D721Med (cell line): ENCODE data around the gene TMEM108.

ENCODE experiments used
- DNase-seq: peaks from one replicate; pipeline ENCODE4 v3.0.0; 2011; ENCODE audit warnings: low spot score; ENCODE audit not compliant: insufficient read length
- FAIRE-seq: peaks from 2 replicates; lab custom pipeline; 2011; peaks lifted over from hg19 to GRCh38; lab: Jason Lieb, UNC
- TF ChIP-seq, protein P1 (sequence below): IDR thresholded peaks from 2 replicates; pipeline ENCODE4 v1.5.1; 2012; ENCODE audit warnings: mild to moderate bottlenecking, control low read depth; ENCODE audit not compliant: insufficient read depth; ENCODE audit errors: missing control alignments

TMEM108 gene

GRCh38 chr3:133329626-133330025 is 291.4 kb downstream of the TMEM108 start:
- FAIRE-seq = no peak
- TF ChIP-seq, protein P1, sequence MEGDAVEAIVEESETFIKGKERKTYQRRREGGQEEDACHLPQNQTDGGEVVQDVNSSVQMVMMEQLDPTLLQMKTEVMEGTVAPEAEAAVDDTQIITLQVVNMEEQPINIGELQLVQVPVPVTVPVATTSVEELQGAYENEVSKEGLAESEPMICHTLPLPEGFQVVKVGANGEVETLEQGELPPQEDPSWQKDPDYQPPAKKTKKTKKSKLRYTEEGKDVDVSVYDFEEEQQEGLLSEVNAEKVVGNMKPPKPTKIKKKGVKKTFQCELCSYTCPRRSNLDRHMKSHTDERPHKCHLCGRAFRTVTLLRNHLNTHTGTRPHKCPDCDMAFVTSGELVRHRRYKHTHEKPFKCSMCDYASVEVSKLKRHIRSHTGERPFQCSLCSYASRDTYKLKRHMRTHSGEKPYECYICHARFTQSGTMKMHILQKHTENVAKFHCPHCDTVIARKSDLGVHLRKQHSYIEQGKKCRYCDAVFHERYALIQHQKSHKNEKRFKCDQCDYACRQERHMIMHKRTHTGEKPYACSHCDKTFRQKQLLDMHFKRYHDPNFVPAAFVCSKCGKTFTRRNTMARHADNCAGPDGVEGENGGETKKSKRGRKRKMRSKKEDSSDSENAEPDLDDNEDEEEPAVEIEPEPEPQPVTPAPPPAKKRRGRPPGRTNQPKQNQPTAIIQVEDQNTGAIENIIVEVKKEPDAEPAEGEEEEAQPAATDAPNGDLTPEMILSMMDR = no peak
- no peak for DNase-seq

- no peak for FAIRE-seq
- DNase-seq = no peak
- TF ChIP-seq, protein P1 = no peak
Measured at GRCh38 chr3:133330065-133330464, 291.9 kb downstream of the TMEM108 start.

- FAIRE-seq = no peak
- no peak for DNase-seq
Measured at GRCh38 chr3:133330522-133330921, 292.3 kb downstream of the TMEM108 start.

DNA sequence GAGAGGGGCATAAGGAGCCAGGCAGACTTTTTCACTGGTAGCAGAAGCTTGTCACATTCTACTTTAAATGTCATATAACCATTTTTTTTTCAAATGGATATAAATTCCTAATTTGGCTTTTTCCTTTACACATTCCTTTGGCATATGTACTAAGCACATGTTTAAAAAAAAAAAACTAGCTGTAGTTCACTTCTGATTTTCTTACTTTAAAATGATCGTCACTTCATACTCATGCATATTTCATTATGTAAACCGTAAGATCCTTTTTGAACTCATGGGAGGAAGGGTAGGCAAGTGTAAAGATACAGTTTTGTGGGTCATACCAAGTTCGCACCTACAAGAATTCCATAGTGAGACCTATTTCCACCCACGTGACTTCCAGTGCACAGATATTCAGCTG is 316.5 kb downstream of the TMEM108 start:
- FAIRE-seq (no peak), DNase-seq (no peak)
- TF ChIP-seq, protein P1 = no peak

More at GRCh38 chr3:133330522-133330921, 292.3 kb downstream of the TMEM108 start:
- TF ChIP-seq, protein P1 = no peak

DNA sequence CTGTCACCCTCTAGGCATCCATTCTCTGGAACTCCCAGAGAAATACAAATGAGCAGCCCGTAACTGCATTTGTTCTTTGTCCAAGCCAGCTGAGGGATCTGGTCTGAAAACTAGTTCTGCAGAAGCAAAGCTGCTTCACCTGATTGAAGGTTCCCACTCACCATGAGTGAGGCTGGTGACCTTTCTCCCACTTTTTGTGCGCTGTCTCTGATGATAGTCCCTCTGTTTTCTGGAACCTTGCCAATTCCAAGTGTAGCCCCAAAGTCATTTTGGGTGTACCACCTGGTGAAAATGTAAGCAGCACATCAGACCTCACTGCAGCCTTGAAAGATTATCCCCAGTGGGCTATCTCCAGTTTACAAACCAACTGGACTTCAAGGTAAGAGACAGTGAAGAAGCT is 322.3 kb downstream of the TMEM108 start:
- FAIRE-seq (no peak), DNase-seq (no peak)
- TF ChIP-seq, protein P1 = no peak

DNA sequence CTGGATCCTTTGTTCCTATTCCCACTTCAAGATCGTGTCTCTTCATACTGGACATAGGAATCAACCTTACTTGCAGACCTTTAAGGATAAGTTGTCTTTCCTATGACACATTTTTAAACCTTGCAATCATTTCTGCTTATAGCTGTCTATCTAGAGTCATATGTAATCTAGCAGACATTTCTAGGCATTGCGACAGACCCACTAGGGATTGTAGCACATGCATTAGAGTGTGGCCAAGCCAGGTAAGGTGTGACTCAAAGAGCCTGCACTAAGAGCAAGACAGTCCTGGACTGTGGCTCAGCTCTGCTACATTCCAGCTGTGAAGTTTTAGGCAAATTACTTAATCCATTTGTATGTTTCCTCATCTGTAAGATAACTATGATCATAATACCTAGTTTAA is 322.8 kb downstream of the TMEM108 start:
- DNase-seq (no peak), FAIRE-seq (no peak)
- TF ChIP-seq, protein P1 = no peak

GRCh38 chr3:133361435-133361834 is 323.2 kb downstream of the TMEM108 start:
- TF ChIP-seq, protein P1 = no peak
- DNase-seq (no peak), FAIRE-seq (peak; percentile 25)
